ENCODE results near the gene YBX2.

DNA sequence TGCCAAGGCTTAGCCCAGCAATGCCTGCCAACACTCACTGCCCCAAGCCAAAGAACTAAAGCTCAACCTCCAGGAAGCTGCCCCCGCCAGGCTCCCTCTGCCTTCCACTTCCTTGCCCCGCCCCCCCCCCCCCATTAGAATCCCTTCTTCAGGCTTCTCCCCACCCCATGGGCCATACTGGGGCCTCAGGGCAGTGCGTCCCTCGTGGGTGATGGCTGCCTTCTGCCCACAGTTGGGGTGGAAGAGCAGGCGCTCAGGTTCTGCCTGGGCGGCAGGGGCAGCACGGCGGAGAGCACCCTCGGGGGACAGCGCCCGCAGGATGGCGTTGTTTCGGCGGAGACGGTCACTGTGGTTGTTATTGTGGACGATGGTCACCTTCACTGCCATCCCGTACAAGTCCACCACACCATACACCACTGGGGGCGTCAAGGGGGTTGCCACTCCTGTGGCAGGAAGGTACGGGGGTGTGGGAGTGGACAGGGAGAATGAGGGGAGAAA is 30.6 kb upstream of the YBX2 start:
- TF ChIP-seq CTCF (IDR thresholded peaks at IDR 0.05) (no peak), POLR2A (IDR thresholded peaks at IDR 0.05) (no peak), POLR2AphosphoS5 (IDR thresholded peaks at IDR 0.05) (no peak), EP300 (IDR thresholded peaks at IDR 0.05) (no peak)
